Neural progenitor cell (in vitro differentiated cells): Measurements from ENCODE around the gene PBLD.
"Not testable (repeated sequence)": the region's sequence is repeated elsewhere in the genome, so short reads cannot be mapped to it uniquely, and the experiment has no call there.

ENCODE experiments used
- EZH2 ChIP-seq: fragments of 200-600 bp; sonication (generic); IDR thresholded peaks from 2 replicates; pipeline ENCODE4 v1.6.1; 2017; ENCODE audit warnings: antibody characterized with exemption, mild to moderate bottlenecking, moderate library complexity
- EZH2phosphoT487 ChIP-seq: fragments of 200-600 bp; sonication (generic); IDR thresholded peaks from 2 replicates; pipeline ENCODE4 v1.6.1; 2017; ENCODE audit warnings: antibody characterized with exemption
- TF ChIP-seq, protein P1 (sequence below): fragments of 200-600 bp; sonication (generic); IDR thresholded peaks from 2 replicates; pipeline ENCODE4 v1.5.1; 2017; ENCODE audit warnings: antibody characterized with exemption, mild to moderate bottlenecking

DNA sequence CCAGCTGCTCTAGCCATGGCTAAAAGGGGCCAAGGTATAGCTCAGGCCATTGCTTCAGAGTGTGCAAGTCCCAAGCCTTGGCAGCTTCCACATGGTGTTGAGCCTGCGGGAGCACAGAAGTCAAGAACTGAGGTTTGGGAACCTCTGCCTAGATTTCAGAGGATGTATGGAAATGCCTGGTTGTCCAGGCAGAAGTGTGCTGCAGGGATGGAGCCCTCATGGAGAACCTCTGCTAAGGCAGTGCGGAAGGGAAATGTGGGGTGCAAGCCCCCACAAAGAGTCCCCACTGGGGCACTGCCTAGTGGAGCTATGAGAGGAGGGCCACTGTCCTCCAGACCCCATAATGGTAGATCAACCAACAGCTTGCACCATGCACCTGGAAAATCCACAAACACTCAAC, 54.9 kb downstream of the PBLD start:
- TF ChIP-seq EZH2, EZH2phosphoT487: not testable (repeated sequence)
- TF ChIP-seq, protein P1, sequence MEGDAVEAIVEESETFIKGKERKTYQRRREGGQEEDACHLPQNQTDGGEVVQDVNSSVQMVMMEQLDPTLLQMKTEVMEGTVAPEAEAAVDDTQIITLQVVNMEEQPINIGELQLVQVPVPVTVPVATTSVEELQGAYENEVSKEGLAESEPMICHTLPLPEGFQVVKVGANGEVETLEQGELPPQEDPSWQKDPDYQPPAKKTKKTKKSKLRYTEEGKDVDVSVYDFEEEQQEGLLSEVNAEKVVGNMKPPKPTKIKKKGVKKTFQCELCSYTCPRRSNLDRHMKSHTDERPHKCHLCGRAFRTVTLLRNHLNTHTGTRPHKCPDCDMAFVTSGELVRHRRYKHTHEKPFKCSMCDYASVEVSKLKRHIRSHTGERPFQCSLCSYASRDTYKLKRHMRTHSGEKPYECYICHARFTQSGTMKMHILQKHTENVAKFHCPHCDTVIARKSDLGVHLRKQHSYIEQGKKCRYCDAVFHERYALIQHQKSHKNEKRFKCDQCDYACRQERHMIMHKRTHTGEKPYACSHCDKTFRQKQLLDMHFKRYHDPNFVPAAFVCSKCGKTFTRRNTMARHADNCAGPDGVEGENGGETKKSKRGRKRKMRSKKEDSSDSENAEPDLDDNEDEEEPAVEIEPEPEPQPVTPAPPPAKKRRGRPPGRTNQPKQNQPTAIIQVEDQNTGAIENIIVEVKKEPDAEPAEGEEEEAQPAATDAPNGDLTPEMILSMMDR = not testable (repeated sequence)
